Stimulated activated CD4-positive, alpha-beta T cell treated with anti-CD3 and anti-CD28 coated beads, TNF-alpha, amount 100 ng/mL, for 48 hours (primary cell): ENCODE results near the gene CCNE1.
A peak's percentile ranks its signal among the peaks of the same experiment; 100 is the strongest.

Experiments used
- DNase-seq, 3 donors: peaks; one replicate each; pipeline ENCODE4 v3.0.0-alpha.2; 2020; ENCODE audit warnings: low read depth in 3 of 3

Gene CCNE1

DNA sequence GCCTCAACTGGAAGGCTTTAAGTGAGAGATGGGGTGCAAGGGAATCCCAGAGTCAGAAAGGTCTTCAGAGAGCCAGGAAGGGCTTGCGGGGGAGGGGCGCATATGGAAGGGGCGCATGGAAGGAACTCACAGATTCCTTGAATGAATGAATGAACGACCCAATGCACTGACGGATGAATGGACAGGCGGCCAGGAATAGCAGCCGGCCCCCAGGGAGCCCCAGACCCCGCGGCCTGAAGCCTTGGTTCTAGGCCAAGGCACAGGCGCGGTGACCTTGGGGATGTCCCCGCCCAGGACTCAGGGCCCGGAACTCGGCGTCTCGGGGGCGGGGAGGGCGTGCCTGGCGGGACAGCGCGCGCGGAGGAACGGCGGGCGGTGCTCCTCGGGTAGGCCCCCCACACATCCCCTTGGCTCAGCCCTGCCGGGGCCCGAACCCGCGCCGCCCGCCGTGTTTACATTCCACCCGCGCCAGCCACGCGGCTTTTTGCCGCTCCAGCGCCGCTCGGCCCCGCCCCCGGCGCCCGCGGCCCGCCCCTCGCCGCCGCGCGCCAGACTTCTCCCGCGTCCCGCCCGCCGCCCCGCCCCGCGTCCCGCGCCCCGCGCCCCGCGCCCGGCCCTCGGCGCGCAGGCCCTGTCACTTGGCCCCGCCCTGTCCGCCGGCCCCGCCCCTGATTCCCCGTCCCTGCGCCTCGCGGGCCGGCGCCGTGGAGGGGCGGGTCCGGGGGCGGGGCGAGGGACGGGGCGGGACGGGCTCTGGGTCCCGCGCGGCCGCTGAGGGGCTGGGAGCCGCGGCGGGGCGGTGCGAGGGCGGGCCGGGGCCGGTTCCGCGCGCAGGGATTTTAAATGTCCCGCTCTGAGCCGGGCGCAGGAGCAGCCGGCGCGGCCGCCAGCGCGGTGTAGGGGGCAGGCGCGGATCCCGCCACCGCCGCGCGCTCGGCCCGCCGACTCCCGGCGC, at the start of gene CCNE1:
CCNE1 (plus strand) TSS at position 867 of the 955 bp plus-strand sequence. CDS start 565 bp downstream, outside the sequence.
- peak; percentile 85 to 99 (median 89) for DNase-seq

DNA sequence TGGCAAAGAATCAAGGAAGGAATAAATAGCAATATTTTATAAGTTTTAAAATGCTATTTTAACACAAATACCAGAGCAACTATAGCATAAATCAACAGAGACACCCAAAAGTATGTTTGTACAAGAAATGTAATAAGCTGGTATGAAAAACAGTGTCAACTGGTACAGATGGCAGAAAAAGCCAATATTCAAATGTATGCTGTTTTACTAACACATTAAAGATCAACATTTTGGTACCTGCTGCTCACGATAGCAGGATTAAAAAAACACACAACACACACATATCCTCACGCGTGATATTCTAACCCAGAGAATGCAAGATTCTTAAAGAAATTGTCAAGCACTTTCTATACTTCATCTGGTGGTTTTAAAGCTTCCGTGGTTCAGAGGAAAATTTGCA, 48.6 kb upstream of the CCNE1 start:
- DNase-seq, result no peak

DNA sequence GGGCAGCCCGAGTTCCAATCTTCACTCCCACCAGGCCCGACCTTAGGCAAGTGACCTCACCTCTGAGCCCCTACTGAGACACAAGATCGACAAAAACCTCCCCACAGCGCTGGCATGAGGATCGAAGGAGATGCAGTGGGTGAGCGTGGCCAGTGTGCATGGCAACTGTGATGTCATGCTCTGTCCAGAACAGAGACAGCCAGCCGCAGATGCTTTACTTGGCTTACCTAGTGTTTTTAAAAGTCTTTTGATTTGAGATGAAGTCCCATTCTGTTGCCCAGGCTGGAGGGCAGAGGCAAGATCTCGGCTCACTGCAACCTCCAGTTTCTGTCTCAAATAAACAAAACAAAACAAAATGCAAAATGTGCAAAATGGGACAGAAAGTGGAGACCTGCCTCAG, 47.4 kb upstream of the CCNE1 start:
- DNase-seq, result no peak

DNA sequence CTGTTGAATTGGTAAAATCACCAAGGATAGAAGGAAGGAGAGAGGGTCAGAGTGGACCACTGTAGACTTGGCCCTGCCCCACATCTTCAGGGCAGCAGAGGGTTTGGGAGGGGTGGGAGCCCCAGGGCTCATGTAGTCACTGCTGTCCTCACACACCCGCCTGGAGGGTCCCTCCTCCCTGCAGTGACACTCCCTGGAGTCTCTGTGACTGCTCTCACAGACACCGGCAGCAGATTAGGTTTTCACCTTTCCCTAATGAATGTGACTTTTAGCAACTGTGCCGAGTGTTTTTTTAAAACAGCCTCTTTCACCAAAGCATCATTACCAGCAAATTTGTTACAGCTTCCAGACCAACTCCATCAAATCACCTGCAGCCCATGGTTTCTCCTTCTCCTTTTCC, 45.7 kb upstream of the CCNE1 start:
- no peak for DNase-seq

DNA sequence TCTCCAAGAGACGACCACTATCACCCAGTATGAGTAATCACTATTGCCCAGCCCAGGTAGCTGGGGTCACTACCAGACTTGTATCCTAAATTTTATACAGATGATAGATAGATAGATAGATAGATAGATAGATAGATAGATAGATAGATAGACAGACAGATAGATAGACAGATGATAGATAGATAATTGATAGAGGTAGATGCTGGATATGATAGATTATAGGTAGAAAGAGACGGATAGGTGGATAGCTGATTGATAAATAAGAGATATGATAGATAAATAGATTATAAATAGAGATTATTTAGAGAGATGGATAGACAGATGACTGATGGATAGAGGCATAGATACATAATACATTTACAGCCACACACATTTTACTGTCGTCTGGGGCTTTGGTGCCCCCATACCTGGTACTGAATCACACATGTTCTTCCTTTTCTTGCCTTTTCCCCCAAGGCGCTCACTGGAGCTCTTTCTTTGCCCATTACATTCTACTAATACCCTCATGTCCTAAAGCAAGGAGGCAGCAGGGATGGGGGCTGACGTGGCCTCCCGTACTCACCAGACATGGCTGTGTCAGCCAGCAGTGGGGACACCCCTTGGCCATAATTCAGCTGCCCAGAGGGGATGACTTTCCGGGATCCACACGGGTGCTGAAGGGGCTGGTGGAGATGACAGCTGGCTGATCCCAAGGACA, 44.6 kb upstream of the CCNE1 start:
- no peak for DNase-seq

DNA sequence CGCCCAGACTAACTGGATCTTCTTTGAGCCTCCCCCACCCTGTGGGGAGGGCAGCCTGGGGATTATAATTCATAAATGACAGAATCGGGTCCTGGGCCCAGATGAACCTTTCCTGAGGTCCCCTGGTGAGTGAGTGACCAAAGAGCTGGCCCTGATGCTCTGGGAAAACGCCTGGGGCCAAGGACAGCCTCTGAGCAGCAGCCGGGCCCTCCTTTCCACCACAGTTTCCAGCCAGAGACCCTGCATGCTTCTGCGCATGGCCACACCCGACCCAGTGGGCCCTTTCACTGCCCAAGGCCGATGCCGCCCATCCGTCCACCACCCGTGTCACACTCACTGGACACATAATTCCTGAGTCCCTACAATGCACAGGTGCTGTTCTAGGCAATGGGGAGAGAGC, 43.6 kb upstream of the CCNE1 start:
- DNase-seq, result no peak

DNA sequence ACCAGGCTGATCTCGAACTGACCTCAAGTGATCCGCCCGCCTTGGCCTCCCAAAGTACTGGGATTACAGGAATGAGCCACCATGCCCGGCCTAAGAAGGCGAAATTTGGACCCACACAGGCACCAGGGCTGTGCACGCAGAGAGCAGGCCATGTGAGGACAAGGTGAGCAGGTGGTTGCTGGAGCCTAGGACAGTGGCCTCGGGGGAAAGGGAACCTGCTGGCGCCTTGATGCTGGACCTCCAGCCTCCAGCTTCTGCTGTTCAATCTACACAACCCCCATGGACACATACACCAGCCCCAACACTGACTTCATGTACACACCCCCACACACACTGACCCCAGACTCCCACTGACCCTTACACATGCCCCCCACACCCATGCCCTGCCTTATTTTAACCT, 41.8 kb upstream of the CCNE1 start:
- DNase-seq, result no peak

DNA sequence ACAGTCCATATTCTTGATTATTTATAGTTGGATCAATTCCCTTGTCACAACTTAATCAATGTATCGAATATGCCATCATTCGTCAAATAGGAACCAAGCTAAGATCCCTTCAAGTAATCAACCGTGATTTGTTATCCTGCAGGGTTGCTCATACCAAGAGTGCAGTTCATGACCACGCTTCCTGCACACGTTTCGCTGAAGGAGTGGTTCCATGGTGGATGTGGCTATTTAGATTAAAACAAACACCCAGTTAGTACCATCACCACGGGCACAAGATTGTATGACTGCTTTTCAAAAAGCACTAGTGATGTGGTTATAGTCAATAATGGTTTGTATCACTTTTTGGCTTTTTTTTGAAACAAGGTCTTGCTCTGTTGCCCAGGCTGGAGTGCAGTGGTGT, 41.1 kb upstream of the CCNE1 start:
- DNase-seq, result no peak

DNA sequence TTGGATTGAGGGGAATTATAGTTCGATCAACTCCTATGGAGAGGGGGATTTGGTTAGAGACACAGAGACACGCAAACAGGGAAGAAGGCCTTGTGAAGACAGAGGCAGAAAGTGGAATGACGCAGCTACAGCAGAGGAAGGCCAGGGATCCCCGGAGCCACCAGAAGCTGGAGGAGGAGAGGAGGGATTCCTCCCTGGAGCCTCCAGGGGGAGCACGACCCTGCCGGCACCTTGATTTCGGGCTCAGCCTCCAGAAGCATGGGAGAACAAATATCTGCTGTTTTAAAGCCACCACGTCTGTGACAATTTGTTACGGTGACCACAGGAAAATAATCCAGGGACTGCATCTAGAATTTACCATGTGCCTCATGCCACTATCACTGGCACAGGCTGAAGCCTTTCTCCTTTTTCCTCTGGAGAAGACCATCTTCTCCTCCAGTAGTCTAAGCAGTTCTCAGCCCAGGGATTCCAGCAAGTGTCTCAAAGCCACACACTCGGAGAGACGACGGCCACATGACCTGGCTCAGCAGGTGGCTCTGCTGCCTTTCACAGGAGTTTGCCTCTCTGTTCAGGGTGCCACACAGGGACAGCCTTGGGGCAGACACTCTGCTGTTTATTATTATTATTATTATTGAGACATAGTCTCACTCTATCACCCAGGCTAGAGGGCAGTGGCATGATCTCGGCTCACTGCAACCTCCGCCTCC, 39.9 kb upstream of the CCNE1 start:
- peak in 1 of 3 donors; percentile 32 for DNase-seq

DNA sequence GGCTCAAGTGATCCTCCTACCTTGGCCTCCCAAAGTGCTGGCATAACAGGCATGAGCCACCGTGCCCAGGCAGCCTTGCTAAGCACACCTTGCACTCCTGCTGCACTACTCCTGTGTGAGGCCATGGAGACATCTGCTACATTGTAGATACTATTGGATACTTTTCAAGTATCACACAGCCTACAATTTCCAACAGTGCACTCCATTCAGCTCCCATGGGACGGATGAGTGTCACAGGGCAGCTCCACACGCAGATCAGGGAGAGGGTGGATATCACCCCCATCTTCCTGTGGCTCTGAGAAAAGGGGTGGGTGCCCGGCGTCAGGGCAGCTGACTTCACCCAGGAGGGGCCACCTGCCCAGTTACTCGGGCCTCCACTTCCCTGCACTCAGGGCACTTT, 39.1 kb upstream of the CCNE1 start:
- DNase-seq, result no peak

DNA sequence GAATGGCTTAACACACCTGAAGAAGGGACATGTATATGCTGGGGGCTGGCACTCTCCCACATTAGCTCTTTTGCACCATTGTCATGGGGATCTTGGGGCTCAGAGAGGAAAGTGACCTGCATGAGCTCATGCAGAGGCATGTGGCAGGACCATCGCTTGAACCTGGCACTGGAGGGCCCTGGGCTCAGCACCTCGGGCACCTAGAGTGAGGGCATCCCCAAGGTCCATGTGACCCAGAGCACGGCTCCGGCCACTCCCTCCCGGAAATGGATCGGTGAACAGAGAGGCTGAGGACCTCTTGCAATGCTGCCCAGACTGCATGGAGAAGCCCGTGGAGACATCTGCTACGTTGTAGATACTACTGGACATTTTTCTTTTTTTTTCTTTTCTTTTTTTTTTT, 38.6 kb upstream of the CCNE1 start:
- DNase-seq, result no peak

DNA sequence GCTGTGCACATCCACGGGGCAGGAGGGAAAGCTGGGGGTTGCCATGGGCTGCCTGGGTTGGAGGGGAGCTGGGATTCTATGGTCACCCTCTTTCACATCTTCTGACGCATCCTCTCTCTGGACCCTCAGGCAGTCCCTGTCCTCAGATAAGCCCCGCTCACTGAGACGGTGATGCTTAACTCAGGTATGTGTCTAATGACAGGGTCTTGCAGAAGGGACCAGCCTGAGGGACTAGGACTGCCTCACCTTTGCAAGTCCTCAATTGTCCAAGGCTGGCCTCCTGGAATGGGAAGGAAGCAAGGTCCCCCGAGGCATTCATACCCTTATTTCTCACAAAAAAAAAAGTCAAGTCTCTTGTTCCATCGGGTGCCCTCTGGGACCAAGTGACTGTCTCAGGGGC, 37.7 kb upstream of the CCNE1 start:
- no peak for DNase-seq

DNA sequence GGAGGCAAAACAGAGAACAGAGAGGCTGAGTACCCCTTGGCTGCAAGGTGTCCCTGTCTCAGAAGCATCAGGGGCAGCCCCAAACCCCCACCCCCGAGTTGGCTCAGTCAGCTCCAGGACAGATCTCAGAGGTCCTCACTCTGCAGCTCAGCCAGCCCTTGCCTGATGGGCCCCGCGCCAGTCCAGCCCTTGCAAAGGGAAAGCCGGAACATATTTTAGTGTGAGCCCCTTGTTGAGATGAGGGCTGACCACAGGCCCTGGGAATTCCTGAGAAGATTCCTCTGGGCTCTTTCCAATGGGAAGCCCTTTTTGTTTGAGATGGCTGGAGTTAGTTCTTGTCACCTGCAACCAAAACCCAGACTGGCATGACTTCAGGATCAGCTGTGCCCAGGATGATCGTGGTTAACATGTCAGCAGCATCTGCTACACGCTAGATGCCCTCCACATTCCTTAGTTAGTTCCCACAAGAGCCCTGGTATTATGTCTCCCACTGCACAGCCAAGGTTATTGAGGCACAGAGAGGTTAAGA, 33.9 kb upstream of the CCNE1 start:
- DNase-seq, result no peak

DNA sequence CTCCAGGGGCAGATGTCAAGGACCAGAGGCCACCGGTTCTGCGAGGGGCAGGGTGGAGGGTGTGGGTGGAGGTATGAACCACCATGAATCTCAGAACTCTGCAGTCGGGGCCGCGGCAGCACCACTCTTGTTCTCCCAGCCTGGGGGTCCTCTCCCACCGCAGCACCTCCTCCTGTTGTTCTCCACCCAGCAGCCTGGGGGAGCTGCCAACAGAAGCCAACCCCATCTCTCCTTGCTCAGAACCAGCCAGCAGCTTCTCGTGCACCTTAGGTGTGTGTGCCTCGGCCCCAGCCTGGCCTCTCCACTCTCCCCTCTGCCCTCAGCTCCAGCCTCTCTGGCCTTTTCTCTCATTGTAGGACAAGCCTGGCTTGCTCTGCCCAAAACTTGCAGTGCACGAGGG, 31.9 kb upstream of the CCNE1 start:
- DNase-seq, result no peak

DNA sequence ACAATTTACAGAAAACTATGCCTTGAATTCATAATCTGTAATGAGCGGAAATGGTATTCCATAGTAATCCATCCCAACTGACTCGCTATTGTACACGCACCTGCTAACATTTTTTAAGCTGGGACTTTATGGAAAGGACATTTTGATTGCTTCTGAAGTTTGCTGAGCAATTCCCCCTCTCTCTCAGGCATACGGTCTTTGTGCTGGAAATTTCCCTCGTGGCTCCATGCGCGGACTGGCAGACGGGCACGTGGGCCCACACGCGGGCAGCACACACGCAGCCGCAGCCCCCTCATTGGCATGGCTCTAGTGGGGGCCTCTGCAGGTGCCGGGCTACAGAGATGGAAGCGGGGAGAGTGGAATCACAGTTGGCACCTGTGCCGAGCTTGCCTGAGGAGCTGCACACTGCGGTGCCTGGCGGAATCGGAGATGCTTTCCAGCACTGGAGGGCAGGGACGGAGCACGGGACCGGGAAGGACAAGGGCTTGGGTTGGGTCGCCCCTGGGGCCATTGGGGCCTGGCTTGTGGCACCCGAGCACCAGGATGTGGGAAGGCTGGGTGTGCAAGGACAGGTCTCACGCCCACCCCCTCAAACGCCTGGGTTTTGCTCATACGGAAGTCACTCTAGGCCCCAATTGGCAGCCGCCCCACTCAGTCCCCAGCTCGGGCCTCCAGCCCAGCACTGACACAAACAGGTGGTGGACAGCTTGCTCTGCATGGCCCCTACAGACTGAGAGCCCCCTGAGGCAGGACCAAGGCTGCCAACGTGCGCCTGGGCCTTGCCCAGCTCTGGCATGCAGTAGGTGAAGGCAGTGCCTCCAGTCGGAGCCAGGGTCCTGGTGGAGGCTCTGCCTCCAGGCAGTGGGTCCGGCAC, 30.2 kb upstream of the CCNE1 start:
- DNase-seq, result no peak

DNA sequence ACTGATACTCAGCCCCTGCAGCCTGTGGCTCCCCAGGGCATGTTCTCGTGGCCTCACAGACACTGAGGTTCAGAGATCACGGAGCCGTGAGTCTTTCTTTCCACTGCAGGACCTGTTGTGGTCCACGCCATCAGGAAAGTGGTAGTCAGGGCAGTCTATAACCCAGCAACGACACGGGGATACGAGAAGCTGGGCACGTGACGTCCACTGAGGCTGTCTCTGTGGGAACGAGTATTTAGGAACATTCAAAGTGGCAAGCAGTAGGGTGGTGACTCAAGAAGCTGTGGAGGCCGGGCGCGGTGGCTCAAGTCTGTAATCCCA, 29.6 kb upstream of the CCNE1 start:
- DNase-seq, result no peak

DNA sequence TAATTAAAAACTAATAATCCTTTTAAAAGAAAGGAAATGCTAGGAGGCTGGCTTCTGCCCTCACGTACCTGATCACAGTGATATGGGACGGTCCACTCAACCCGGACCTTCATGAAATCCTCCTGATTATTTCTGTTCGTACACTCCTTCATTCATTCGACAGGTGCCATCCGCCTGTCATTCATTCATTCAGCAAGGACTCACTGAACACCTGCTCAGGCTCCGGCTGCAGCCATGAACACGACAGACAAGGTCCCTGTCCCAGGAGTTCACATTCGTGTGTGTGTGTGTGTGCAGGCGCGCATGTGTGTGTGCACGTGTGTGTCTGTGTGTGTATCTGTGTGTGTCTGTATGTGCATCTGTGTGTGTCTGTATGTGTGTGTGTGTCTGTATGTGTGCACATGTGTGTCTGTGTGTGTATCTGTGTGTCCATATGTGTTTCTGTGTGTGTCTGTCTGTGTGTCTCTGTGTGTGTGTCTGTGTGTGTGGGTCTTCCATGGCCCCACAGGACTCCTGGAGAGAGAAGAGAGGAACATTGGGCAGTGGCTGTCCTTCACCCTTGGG, 28.1 kb upstream of the CCNE1 start:
- DNase-seq, result no peak

DNA sequence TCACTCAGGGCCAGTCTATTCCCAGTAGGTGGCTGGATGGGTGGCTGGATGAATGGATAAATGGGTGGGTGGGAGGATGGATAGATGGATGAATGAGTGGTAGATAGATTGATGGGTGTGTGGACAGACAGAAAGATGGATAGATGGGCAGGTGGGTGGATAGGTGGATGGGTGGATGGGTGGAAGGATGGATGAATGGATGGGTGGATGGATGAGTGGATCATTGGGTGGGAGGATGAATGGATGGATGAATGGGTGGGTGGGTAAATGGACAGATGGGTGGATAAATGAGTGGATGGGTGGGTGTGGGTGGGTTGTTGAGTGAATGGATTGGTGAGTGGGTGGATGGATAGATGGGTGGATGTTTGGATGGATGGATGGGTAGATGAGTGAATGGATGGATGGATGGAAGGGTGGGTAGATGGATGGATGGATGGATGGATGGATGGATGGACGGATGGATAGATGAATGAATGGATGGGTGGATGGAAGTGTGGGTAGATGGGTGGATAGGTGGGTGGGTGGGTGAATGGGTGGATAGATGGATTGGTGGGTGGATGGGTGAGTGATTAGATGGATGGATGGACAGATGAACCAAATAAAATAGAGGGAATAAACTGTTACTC, 27.1 kb upstream of the CCNE1 start:
- DNase-seq, result no peak

DNA sequence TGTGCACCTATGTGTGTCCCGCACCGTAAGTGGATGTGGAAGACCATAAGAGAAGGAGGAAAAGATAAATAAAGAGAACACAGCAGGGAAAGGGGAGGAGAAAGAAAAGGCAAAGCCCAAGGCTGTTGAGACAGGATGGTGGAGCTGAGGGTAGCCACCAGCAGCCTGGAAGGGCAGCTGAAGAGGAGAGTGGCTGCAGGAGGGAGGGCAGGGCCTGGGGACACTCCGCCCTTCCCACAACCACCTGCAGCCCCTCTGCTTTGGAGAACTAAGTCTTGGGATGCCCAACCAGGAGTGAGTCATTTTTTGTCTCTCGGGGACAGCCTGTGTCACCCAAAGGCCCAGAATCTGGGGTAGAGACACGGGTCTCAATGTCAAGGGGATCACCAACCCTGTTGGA, 26.4 kb upstream of the CCNE1 start:
- no peak for DNase-seq

DNA sequence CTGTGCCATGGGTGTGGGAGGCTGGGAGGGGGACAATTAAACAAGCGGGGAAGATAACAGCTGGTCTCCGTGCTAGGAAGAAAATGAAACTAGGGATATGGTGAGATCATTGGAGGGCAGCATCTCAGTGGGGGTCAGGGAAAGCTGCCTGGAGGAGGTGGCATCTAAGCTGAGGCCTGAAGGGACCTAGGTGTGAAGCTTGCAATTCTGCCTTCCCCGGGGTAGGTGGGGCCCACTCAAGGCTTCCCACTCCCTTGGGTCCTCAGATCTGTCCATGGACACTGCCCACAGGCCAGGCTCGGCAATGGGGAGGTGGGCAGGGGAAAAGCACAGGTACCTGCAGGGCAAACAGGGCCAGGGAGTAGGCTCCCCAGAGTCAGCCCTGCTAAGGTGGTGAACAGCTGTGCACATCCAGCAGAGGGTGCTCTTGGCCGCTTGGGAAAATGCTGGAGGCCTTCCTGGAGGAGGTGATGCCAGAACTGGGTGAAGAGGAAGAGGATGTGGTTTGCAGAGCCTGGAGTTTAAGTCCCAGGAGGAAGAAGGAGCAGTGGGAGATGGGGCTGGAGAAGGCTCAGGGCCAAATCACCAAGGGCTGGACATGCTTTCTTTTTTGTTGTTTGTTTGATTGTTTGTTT, 25.7 kb upstream of the CCNE1 start:
- DNase-seq, result no peak
